IMR-90 (cell line): ENCODE data around the gene PIP4K2A. TPM values are rescaled to one million over a fixed set of nuclear protein-coding genes. Genes with fewer than 3 reads are reported as not detected.

ENCODE experiments used
- ATAC-seq: fragments of 200-7000 bp; cut with Tn5 transposase; 2 replicates; pipeline ENCODE4 v1.9.1; 2020; ENCODE audit warnings: low read depth, mild to moderate bottlenecking, moderate library complexity
- BruUV-seq: library from RNA; stranded (reverse); fragments of 400-500 nt; replicated peaks from 2 replicates; lab custom pipeline; 2021; lab: Mats Ljungman, UMichigan
- CTCF ChIA-PET: fragments of 300-600 bp; formaldehyde crosslinking; extraction: SDS; loops from one replicate; lab custom pipeline; 2021; ENCODE audit warnings: antibody characterized with exemption; lab: Yijun Ruan, JAX
- POLR2A ChIA-PET: fragments of 300-600 bp; sonication (Branson Sonifier 250); formaldehyde crosslinking; loops from one replicate; lab custom pipeline; 2022; ENCODE audit warnings: antibody characterized with exemption; ENCODE audit not compliant: unreplicated experiment; lab: Charles Lee
- DNase-seq: peaks from one replicate; pipeline ENCODE4 v3.0.0; 2013
- H2AFZ ChIP-seq: replicated peaks from 2 replicates; pipeline ENCODE3; 2013; ENCODE audit warnings: low read length, mild to moderate bottlenecking; ENCODE audit not compliant: poor library complexity
- H2AK5ac ChIP-seq: 2 replicates; pipeline ENCODE4 v1.6.1; 2013; ENCODE audit warnings: low read depth, low read length, inconsistent platforms
- H2AK9ac ChIP-seq: replicated peaks from 2 replicates; pipeline ENCODE3; 2013; ENCODE audit warnings: mild to moderate bottlenecking, low read depth, low read length, moderate library complexity; ENCODE audit not compliant: poor library complexity
- H2BK120ac ChIP-seq: 2 replicates; pipeline ENCODE4 v1.6.1; 2013; ENCODE audit warnings: low read depth, low read length, inconsistent platforms
- H2BK15ac ChIP-seq: 3 replicates; pipeline ENCODE4 v1.6.1; 2013; ENCODE audit warnings: low read depth, low read length, inconsistent platforms
- H2BK20ac ChIP-seq: 2 replicates; pipeline ENCODE4 v1.6.1; 2013; ENCODE audit warnings: low read depth, mild to moderate bottlenecking, inconsistent platforms, low read length, moderate library complexity
- H2BK5ac ChIP-seq: 2 replicates; pipeline ENCODE4 v1.6.1; 2013; ENCODE audit warnings: mild to moderate bottlenecking, low read depth, low read length, inconsistent platforms; ENCODE audit not compliant: poor library complexity, severe bottlenecking
- H3K14ac ChIP-seq: replicated peaks from 2 replicates; pipeline ENCODE4 v1.6.1; 2013; ENCODE audit warnings: low read depth, low read length, inconsistent platforms
- H3K18ac ChIP-seq: 2 replicates; pipeline ENCODE4 v1.6.1; 2013; ENCODE audit warnings: low read depth, low read length, control low read depth
- H3K23ac ChIP-seq: 2 replicates; pipeline ENCODE4 v1.6.1; 2013; ENCODE audit warnings: low read depth, low read length, inconsistent platforms
- H3K27ac ChIP-seq: 2 replicates; pipeline ENCODE4 v1.5.1; 2013; ENCODE audit warnings: mild to moderate bottlenecking, control low read depth, low read length; ENCODE audit not compliant: insufficient read depth
- H3K27me3 ChIP-seq: 2 replicates; pipeline ENCODE4 v1.6.1; 2013; ENCODE audit warnings: low read length; ENCODE audit not compliant: control insufficient read depth, insufficient read depth
- H3K36me3 ChIP-seq: 2 replicates; pipeline ENCODE4 v1.6.1; 2013; ENCODE audit warnings: low read length, mixed read lengths; ENCODE audit not compliant: control insufficient read depth, insufficient read depth
- H3K4ac ChIP-seq: 2 replicates; pipeline ENCODE4 v1.6.1; 2013; ENCODE audit warnings: low read depth, low read length, inconsistent platforms
- H3K4me1 ChIP-seq: 2 replicates; pipeline ENCODE4 v1.6.1; 2013; ENCODE audit warnings: low read length, mixed read lengths; ENCODE audit not compliant: control insufficient read depth, insufficient read depth
- H3K4me2 ChIP-seq: 2 replicates; pipeline ENCODE4 v1.6.1; 2013; ENCODE audit warnings: low read depth, mild to moderate bottlenecking, control low read depth, low read length, moderate library complexity
- H3K4me3 ChIP-seq: 2 replicates; pipeline ENCODE4 v1.5.1; 2013; ENCODE audit warnings: low read depth, mild to moderate bottlenecking, control low read depth, low read length, moderate library complexity; ENCODE audit not compliant: insufficient read depth
- H3K56ac ChIP-seq: 2 replicates; pipeline ENCODE4 v1.6.1; 2013; ENCODE audit warnings: low read length, inconsistent platforms; ENCODE audit not compliant: insufficient read depth; ENCODE audit errors: extremely low read depth
- H3K79me1 ChIP-seq, 2 experiments: 2 replicates each; pipeline ENCODE4 v1.6.1; 2013; ENCODE audit warnings: low read length in 2 of 2, inconsistent platforms in 1 of 2, low read depth in 1 of 2
- H3K9ac ChIP-seq: 2 replicates; pipeline ENCODE4 v1.6.1; 2013; ENCODE audit warnings: low read depth, low read length, control low read depth
- H3K9me1 ChIP-seq: 2 replicates; pipeline ENCODE4 v1.6.1; 2013; ENCODE audit warnings: low read length, inconsistent platforms; ENCODE audit not compliant: insufficient read depth
- H3K9me3 ChIP-seq: 2 replicates; pipeline ENCODE4 v1.6.1; 2013; ENCODE audit warnings: low read length; ENCODE audit not compliant: control insufficient read depth, insufficient read depth
- H4K20me1 ChIP-seq: 2 replicates; pipeline ENCODE4 v1.6.1; 2013; ENCODE audit warnings: low read length, inconsistent platforms; ENCODE audit not compliant: insufficient read depth
- H4K5ac ChIP-seq: 2 replicates; pipeline ENCODE4 v1.6.1; 2013; ENCODE audit warnings: mild to moderate bottlenecking, low read depth, low read length, control low read depth
- H4K8ac ChIP-seq, 2 experiments: 2 replicates each; pipeline ENCODE4 v1.6.1; 2013; ENCODE audit warnings: low read depth in 2 of 2, low read length in 2 of 2, control low read depth in 1 of 2, inconsistent platforms in 1 of 2
- H4K91ac ChIP-seq: 2 replicates; pipeline ENCODE4 v1.6.1; 2013; ENCODE audit warnings: low read depth, low read length, inconsistent platforms; ENCODE audit not compliant: insufficient read depth
- CEBPB ChIP-seq: IDR thresholded peaks from 2 replicates; pipeline ENCODE4 v1.6.1; 2012; ENCODE audit warnings: low read depth, low read length, improper control_type of control experiment
- WGBS, 2 experiments: methylation state at CpG; one replicate each; pipeline versions ENCODE4 v1.1.5 to v1.1.7; 2013; ENCODE audit warnings: missing lambda C conversion rate in 2 of 2; ENCODE audit not compliant: insufficient read length in 1 of 2; ENCODE audit errors: extremely low coverage in 2 of 2; 5-methylcytosine and 5-hydroxymethylcytosine counted together
- dilution Hi-C: fragments of 300-500 bp; cut with HindIII; formaldehyde crosslinking; loops from one replicate; pipeline ENCODE4 v1.14.3; 2018; ENCODE audit warnings: low sequenced_read_pairs; ENCODE audit not compliant: unreplicated experiment
- in situ Hi-C: fragments of 300-500 bp; cut with MboI; formaldehyde crosslinking; loops from 3 replicates; pipeline ENCODE4 v1.14.3; 2019; ENCODE audit warnings: low sequenced_read_pairs, inconsistent platforms, mixed read lengths
- intact Hi-C: fragments of 100-400 bp; cut with micrococcal nuclease; formaldehyde crosslinking; loops from 2 replicates; pipeline ENCODE4 v1.10.0; 2022
- polyA plus RNA-seq, 3 experiments: library from polyadenylated mRNA; depleted of rRNA; stranded (reverse); fragments of >200 nt; gene quantifications; 2 replicates each; pipeline ENCODE4 v1.2.3, GENCODE V29; 2012; ENCODE audit warnings: low replicate concordance in 1 of 3
- total RNA-seq: library from RNA; depleted of rRNA; stranded (reverse); fragments of >200 nt; gene quantifications from 2 replicates; pipeline ENCODE4 v1.2.3, GENCODE V29; 2012

The PIP4K2A gene
- total and polyA plus RNA-seq, 2 of the 4 experiments (the other 2 are of a cell fraction): 9.8 to 18.1 TPM

- no peak overlapping the region for H2AK9ac ChIP-seq
- ATAC-seq (no peak), DNase-seq (no peak)
- no peak overlapping the region for H2BK5ac ChIP-seq
- no peaks in the 10 kb centered on the region for H3K9me3 ChIP-seq
- H3K4me2 ChIP-seq: no peak overlapping the region
- no peaks in the 10 kb centered on the region for H3K79me1 ChIP-seq
- no peaks in the 10 kb centered on the region for H3K36me3 ChIP-seq
- H2AFZ ChIP-seq: no peak overlapping the region
- no peak overlapping the region for H4K91ac ChIP-seq
- no CpG with 5 or more reads among the region's 3 CpGs for whole genome bisulfite sequencing, 2 experiments
- no peaks in the 10 kb centered on the region for H3K4me1 ChIP-seq
- no peak overlapping the region for H3K56ac ChIP-seq
- no peaks in the 10 kb centered on the region for H3K9me1 ChIP-seq
- H4K5ac ChIP-seq: no peak overlapping the region
- intact Hi-C loops: no loop called here
- H2BK20ac ChIP-seq: no peak overlapping the region
- H4K20me1 ChIP-seq: no peaks in the 10 kb centered on the region
- no peak overlapping the region for H3K27ac ChIP-seq
- H4K8ac ChIP-seq: no peak overlapping the region
- in situ Hi-C loops: no loop called here
- H2BK15ac ChIP-seq: no peak overlapping the region
- no TSS peak for BruUV-seq
- no peak overlapping the region for H3K4ac ChIP-seq
- dilution Hi-C loops: no loop called here
- ChIA-PET CTCF (no interaction called here), POLR2A (no interaction called here)
- H3K18ac ChIP-seq: no peak overlapping the region
- no peak for TF ChIP-seq CEBPB
- H3K9ac ChIP-seq: no peak overlapping the region
- no peak overlapping the region for H2BK120ac ChIP-seq
- no peak overlapping the region for H3K23ac ChIP-seq
- H3K27me3 ChIP-seq: peaks cover 9% of the 10 kb centered on the region
- no peak overlapping the region for H2AK5ac ChIP-seq
- H3K14ac ChIP-seq: no peak overlapping the region
- no peak overlapping the region for H3K4me3 ChIP-seq
Observed at GRCh38 chr10:22720667-22721066, 6.3 kb upstream of the PIP4K2A start.
